Endothelial cell of umbilical vein (primary cell): ENCODE measurements around the gene ZNF652.

Experiments used
- EZH2 ChIP-seq: IDR thresholded peaks from 2 replicates; pipeline ENCODE4 v1.6.1; 2012; ENCODE audit warnings: borderline replicate concordance, low read depth, mild to moderate bottlenecking, moderate library complexity, low read length, inconsistent platforms; ENCODE audit not compliant: severe bottlenecking
- FOS ChIP-seq: IDR thresholded peaks from 2 replicates; pipeline ENCODE4 v1.6.1; 2011; ENCODE audit warnings: mild to moderate bottlenecking, low read length, moderate library complexity, borderline replicate concordance; ENCODE audit not compliant: insufficient read depth
- GATA2 ChIP-seq: IDR thresholded peaks from 2 replicates; pipeline ENCODE4 v1.7.0; 2011; ENCODE audit warnings: low read depth, mild to moderate bottlenecking, moderate library complexity, mixed read lengths, low read length; ENCODE audit not compliant: insufficient read length, insufficient read depth
- JUN ChIP-seq: IDR thresholded peaks from 2 replicates; pipeline ENCODE4 v1.6.1; 2011; ENCODE audit warnings: borderline replicate concordance, low read depth; ENCODE audit not compliant: insufficient read length, insufficient read depth
- MYC ChIP-seq: IDR thresholded peaks from one replicate; pipeline ENCODE4 v1.6.1; 2011; ENCODE audit warnings: mild to moderate bottlenecking, low read depth, low read length
- POLR2A ChIP-seq: IDR thresholded peaks from 2 replicates; pipeline ENCODE4 v1.6.1; 2012; ENCODE audit warnings: low read depth, mild to moderate bottlenecking, control low read depth, low read length
- POLR2AphosphoS5 ChIP-seq: IDR thresholded peaks from 2 replicates; pipeline ENCODE4 v1.6.1; 2012; ENCODE audit warnings: low read depth, mild to moderate bottlenecking, control low read depth, low read length, moderate library complexity; ENCODE audit not compliant: insufficient read depth
- TF ChIP-seq, protein P1 (sequence below), 2 donors: IDR thresholded peaks; 1 replicate in 1 of 2; 2 replicates in 1 of 2; pipeline ENCODE4 v1.5.1; 2011; ENCODE audit warnings: low read length in 2 of 2, mild to moderate bottlenecking in 2 of 2, moderate library complexity in 2 of 2, control low read depth in 1 of 2, inconsistent platforms in 1 of 2, low read depth in 1 of 2; ENCODE audit not compliant: insufficient read depth in 1 of 2; ENCODE audit errors: extremely low read depth in 1 of 2
- TF ChIP-seq, protein P2 (sequence below): IDR thresholded peaks from 2 replicates; pipeline ENCODE4 v1.6.1; 2011; ENCODE audit not compliant: insufficient read depth, insufficient read length

DNA sequence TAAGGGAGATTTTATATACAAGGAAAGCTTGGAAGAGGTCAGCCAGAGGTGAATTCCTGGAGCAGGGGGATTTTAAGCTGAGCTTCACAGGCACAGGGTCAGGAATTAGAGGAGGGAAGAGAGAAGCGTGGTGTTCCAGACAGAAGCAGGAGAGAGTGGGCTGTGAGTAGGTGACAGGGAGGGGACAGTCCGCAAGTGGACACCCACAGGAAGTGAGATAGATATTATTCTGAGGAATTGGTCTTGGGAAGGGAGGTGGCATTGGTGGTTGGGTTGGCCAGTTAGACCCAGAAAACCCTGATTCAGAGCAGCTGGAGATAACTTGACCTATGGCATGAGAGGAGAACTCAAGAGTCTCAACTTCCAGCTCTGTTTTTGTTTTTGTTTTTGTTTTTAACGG, 37.9 kb upstream of the ZNF652 start:
- TF ChIP-seq, protein P1, sequence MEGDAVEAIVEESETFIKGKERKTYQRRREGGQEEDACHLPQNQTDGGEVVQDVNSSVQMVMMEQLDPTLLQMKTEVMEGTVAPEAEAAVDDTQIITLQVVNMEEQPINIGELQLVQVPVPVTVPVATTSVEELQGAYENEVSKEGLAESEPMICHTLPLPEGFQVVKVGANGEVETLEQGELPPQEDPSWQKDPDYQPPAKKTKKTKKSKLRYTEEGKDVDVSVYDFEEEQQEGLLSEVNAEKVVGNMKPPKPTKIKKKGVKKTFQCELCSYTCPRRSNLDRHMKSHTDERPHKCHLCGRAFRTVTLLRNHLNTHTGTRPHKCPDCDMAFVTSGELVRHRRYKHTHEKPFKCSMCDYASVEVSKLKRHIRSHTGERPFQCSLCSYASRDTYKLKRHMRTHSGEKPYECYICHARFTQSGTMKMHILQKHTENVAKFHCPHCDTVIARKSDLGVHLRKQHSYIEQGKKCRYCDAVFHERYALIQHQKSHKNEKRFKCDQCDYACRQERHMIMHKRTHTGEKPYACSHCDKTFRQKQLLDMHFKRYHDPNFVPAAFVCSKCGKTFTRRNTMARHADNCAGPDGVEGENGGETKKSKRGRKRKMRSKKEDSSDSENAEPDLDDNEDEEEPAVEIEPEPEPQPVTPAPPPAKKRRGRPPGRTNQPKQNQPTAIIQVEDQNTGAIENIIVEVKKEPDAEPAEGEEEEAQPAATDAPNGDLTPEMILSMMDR (IDR thresholded peaks at IDR 0.05; ENCODE audit: extremely low read depth in 1 of 2, insufficient read depth in 1 of 2, low read depth in 1 of 2, low read length in 2 of 2), result no peak
- TF ChIP-seq POLR2AphosphoS5 (no peak), POLR2A (no peak), MYC (no peak), GATA2 (no peak), EZH2 (no peak), JUN (no peak), FOS (no peak)
- TF ChIP-seq, protein P2, sequence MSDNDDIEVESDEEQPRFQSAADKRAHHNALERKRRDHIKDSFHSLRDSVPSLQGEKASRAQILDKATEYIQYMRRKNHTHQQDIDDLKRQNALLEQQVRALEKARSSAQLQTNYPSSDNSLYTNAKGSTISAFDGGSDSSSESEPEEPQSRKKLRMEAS, result no peak
